Measurements from ENCODE around the gene SIGMAR1. TPM values are rescaled to one million over a fixed set of nuclear protein-coding genes. Genes with fewer than 3 reads are reported as not detected.

The SIGMAR1 gene
- total RNA-seq, 1 donor from 2014 or later: 73.2 TPM

- no peak for FAIRE-seq
- H3K4me1 Mint-ChIP-seq (ENCODE audit: low read depth, unreplicated experiment): peaks cover 6% of the 10 kb centered on the region
- no peaks in the 10 kb centered on the region for H3K79me2 ChIP-seq (ENCODE audit: insufficient read depth, low read length)
Measured at GRCh38 chr9:34658461-34658860, 20.9 kb upstream of the SIGMAR1 start.

GRCh38 chr9:34656992-34657391 lies 19.4 kb upstream of the SIGMAR1 start:
- H3K9me3 ChIP-seq (ENCODE audit: insufficient read depth, low read depth, low read length): no peaks in the 10 kb centered on the region
- TF ChIP-seq CTCF (IDR thresholded peaks at IDR 0.05; ENCODE audit: insufficient read depth, low read depth, low read length) (no peak), EZH2 (IDR thresholded peaks at IDR 0.05; ENCODE audit: insufficient read depth, low read length) (no peak)
- no peak overlapping the region for H3K4me3 Mint-ChIP-seq (ENCODE audit: unreplicated experiment)
- H3K4me2 ChIP-seq (ENCODE audit: low read length): no peak overlapping the region
- H3K27me3 Mint-ChIP-seq (ENCODE audit: low read depth, unreplicated experiment): peaks cover 5% of the 10 kb centered on the region
- no peak overlapping the region for H3K9ac ChIP-seq (ENCODE audit: low read length)
- H2AFZ ChIP-seq (ENCODE audit: low read depth, low read length): no peak overlapping the region
- H3K79me2 ChIP-seq (ENCODE audit: insufficient read depth, low read length): no peaks in the 10 kb centered on the region
- H3K27ac ChIP-seq (ENCODE audit: low read depth, low read length): no peak overlapping the region
- H3K36me3 ChIP-seq (ENCODE audit: insufficient read depth, low read length): no peaks in the 10 kb centered on the region
- H4K20me1 ChIP-seq (ENCODE audit: insufficient read depth, low read length): no peaks in the 10 kb centered on the region
- no peak for DNase-seq (ENCODE audit: low read depth)
- H3K27me3 ChIP-seq (ENCODE audit: insufficient read depth, low read length): no peaks in the 10 kb centered on the region
- H3K36me3 Mint-ChIP-seq (ENCODE audit: low read depth, unreplicated experiment): peaks cover 15% of the 10 kb centered on the region
- H3K4me1 ChIP-seq (ENCODE audit: insufficient read depth, low read length): peaks cover 17% of the 10 kb centered on the region
- no peak overlapping the region for H3K27ac Mint-ChIP-seq (ENCODE audit: unreplicated experiment)
- no peak for FAIRE-seq
- no peak overlapping the region for H3K4me3 ChIP-seq (ENCODE audit: insufficient read depth, low read depth, low read length)
- H3K9me3 Mint-ChIP-seq (ENCODE audit: unreplicated experiment): no peaks in the 10 kb centered on the region
- H3K4me1 Mint-ChIP-seq (ENCODE audit: low read depth, unreplicated experiment): peaks cover 20% of the 10 kb centered on the region

More at GRCh38 chr9:34658461-34658860, 20.9 kb upstream of the SIGMAR1 start:
- DNase-seq (ENCODE audit: low read depth): no peak
- Histone ChIP-seq H3K4me2 (ENCODE audit: low read length) (no peak overlapping the region), H3K4me1 (ENCODE audit: insufficient read depth, low read length) (peaks cover 2% of the 10 kb centered on the region), H3K27me3 (ENCODE audit: insufficient read depth, low read length) (no peaks in the 10 kb centered on the region), H2AFZ (ENCODE audit: low read depth, low read length) (no peak overlapping the region), H3K36me3 (ENCODE audit: insufficient read depth, low read length) (no peaks in the 10 kb centered on the region), H3K27ac (ENCODE audit: low read depth, low read length) (no peak overlapping the region), H4K20me1 (ENCODE audit: insufficient read depth, low read length) (no peaks in the 10 kb centered on the region), H3K4me3 (ENCODE audit: insufficient read depth, low read depth, low read length) (no peak overlapping the region), H3K9me3 (ENCODE audit: insufficient read depth, low read depth, low read length) (no peaks in the 10 kb centered on the region), H3K9ac (ENCODE audit: low read length) (no peak overlapping the region)
- H3K27me3 Mint-ChIP-seq (ENCODE audit: low read depth, unreplicated experiment): peaks cover 5% of the 10 kb centered on the region
- H3K36me3 Mint-ChIP-seq (ENCODE audit: low read depth, unreplicated experiment): peaks cover 20% of the 10 kb centered on the region
- H3K27ac Mint-ChIP-seq (ENCODE audit: unreplicated experiment): no peak overlapping the region
- no peak for TF ChIP-seq EZH2 (IDR thresholded peaks at IDR 0.05; ENCODE audit: insufficient read depth, low read length)
- TF ChIP-seq CTCF (IDR thresholded peaks at IDR 0.05; ENCODE audit: insufficient read depth, low read depth, low read length): no peak
- no peak overlapping the region for H3K4me3 Mint-ChIP-seq (ENCODE audit: unreplicated experiment)
- H3K9me3 Mint-ChIP-seq (ENCODE audit: unreplicated experiment): no peaks in the 10 kb centered on the region

- H3K4me2 ChIP-seq (ENCODE audit: low read length): no peak overlapping the region
- H3K4me3 Mint-ChIP-seq (ENCODE audit: unreplicated experiment): no peak overlapping the region
- H3K27me3 ChIP-seq (ENCODE audit: insufficient read depth, low read length): no peaks in the 10 kb centered on the region
- DNase-seq (ENCODE audit: low read depth) (no peak), FAIRE-seq (no peak)
- no peak overlapping the region for H3K27ac Mint-ChIP-seq (ENCODE audit: unreplicated experiment)
- H2AFZ ChIP-seq (ENCODE audit: low read depth, low read length): no peak overlapping the region
- H3K4me1 Mint-ChIP-seq (ENCODE audit: low read depth, unreplicated experiment): peaks cover 29% of the 10 kb centered on the region
- H3K4me1 ChIP-seq (ENCODE audit: insufficient read depth, low read length): peaks cover 27% of the 10 kb centered on the region
- H3K9me3 Mint-ChIP-seq (ENCODE audit: unreplicated experiment): no peaks in the 10 kb centered on the region
- H3K36me3 ChIP-seq (ENCODE audit: insufficient read depth, low read length): no peaks in the 10 kb centered on the region
- no peak overlapping the region for H3K27ac ChIP-seq (ENCODE audit: low read depth, low read length)
- no peaks in the 10 kb centered on the region for H4K20me1 ChIP-seq (ENCODE audit: insufficient read depth, low read length)
- no peak for TF ChIP-seq CTCF (IDR thresholded peaks at IDR 0.05; ENCODE audit: insufficient read depth, low read depth, low read length)
- no peak for TF ChIP-seq EZH2 (IDR thresholded peaks at IDR 0.05; ENCODE audit: insufficient read depth, low read length)
- peaks cover 7% of the 10 kb centered on the region for H3K36me3 Mint-ChIP-seq (ENCODE audit: low read depth, unreplicated experiment)
- no peak overlapping the region for H3K4me3 ChIP-seq (ENCODE audit: insufficient read depth, low read depth, low read length)
- no peaks in the 10 kb centered on the region for H3K9me3 ChIP-seq (ENCODE audit: insufficient read depth, low read depth, low read length)
- H3K9ac ChIP-seq (ENCODE audit: low read length): no peak overlapping the region
- no peaks in the 10 kb centered on the region for H3K79me2 ChIP-seq (ENCODE audit: insufficient read depth, low read length)
- H3K27me3 Mint-ChIP-seq (ENCODE audit: low read depth, unreplicated experiment): peaks cover 5% of the 10 kb centered on the region
Measured at GRCh38 chr9:34655394-34655793, 17.8 kb upstream of the SIGMAR1 start.

All from astrocyte (in vitro differentiated cells and primary cell).